Endodermal cell (in vitro differentiated cells): ENCODE results near the gene PRG3. TPM values are rescaled to one million over a fixed set of nuclear protein-coding genes. Genes with fewer than 3 reads are reported as not detected.

ENCODE experiments used
- DNase-seq: peaks from one replicate; pipeline ENCODE4 v3.0.0-alpha.2; 2017
- H3K27ac ChIP-seq: 2 replicates; pipeline ENCODE4 v1.5.1; 2013; ENCODE audit warnings: mild to moderate bottlenecking, low read depth, low read length, moderate library complexity
- H3K27me3 ChIP-seq: 2 replicates; pipeline ENCODE4 v1.6.1; 2013; ENCODE audit warnings: mild to moderate bottlenecking, low read length, moderate library complexity; ENCODE audit not compliant: insufficient read depth, control insufficient read depth, poor library complexity, severe bottlenecking
- H3K36me3 ChIP-seq: 2 replicates; pipeline ENCODE4 v1.7.0; 2013; ENCODE audit warnings: mild to moderate bottlenecking, low read length, moderate library complexity; ENCODE audit not compliant: control insufficient read depth, insufficient read depth
- H3K4me1 ChIP-seq: one replicate; pipeline ENCODE4 v1.7.0; 2013; ENCODE audit warnings: low read length; ENCODE audit not compliant: control insufficient read depth, insufficient read depth
- H3K4me3 ChIP-seq: 2 replicates; pipeline ENCODE4 v1.5.1; 2013; ENCODE audit warnings: mild to moderate bottlenecking, low read length, moderate library complexity
- H3K9ac ChIP-seq: 2 replicates; pipeline ENCODE4 v1.6.1; 2013; ENCODE audit warnings: mild to moderate bottlenecking, low read length, moderate library complexity; ENCODE audit not compliant: poor library complexity, severe bottlenecking; ENCODE audit errors: extremely low read depth
- H3K9me3 ChIP-seq: 2 replicates; pipeline ENCODE4 v1.6.1; 2013; ENCODE audit warnings: mild to moderate bottlenecking, low read length, moderate library complexity; ENCODE audit not compliant: control insufficient read depth
- H3K27ac Mint-ChIP-seq: 2 replicates; pipeline ENCODE4 v1.8.0; 2020; ENCODE audit warnings: mixed read lengths
- H3K27me3 Mint-ChIP-seq: 2 replicates; pipeline ENCODE4 v1.8.0; 2021; ENCODE audit warnings: mild to moderate bottlenecking, mixed read lengths; ENCODE audit not compliant: insufficient read depth
- H3K36me3 Mint-ChIP-seq: 2 replicates; pipeline ENCODE4 v1.8.0; 2020; ENCODE audit warnings: low read depth, mixed read lengths
- H3K4me1 Mint-ChIP-seq: 2 replicates; pipeline ENCODE4 v1.8.0; 2020; ENCODE audit warnings: mixed read lengths
- H3K4me3 Mint-ChIP-seq: 2 replicates; pipeline ENCODE4 v1.8.0; 2020; ENCODE audit warnings: mild to moderate bottlenecking, moderate library complexity, mixed read lengths
- H3K9me3 Mint-ChIP-seq: 2 replicates; pipeline ENCODE4 v1.8.0; 2020; ENCODE audit warnings: mild to moderate bottlenecking, mixed read lengths
- CTCF ChIP-seq: fragments of 200-600 bp; sonication (generic); conservative IDR thresholded peaks from 2 replicates; pipeline ENCODE4 v1.5.0; 2021; ENCODE audit warnings: antibody characterized with exemption, mild to moderate bottlenecking
- WGBS, 2 experiments: methylation state at CpG; one replicate each; pipeline versions ENCODE4 v1.1.5 to v1.1.7; 2013; ENCODE audit warnings: missing lambda C conversion rate in 2 of 2, mixed read lengths in 1 of 2; ENCODE audit not compliant: insufficient coverage in 1 of 2, insufficient read length in 1 of 2; 5-methylcytosine and 5-hydroxymethylcytosine counted together
- total RNA-seq, 2 donors: library from RNA; stranded (reverse); fragmentation: NEBNext Ultra II Directional in 1 of 2; extraction: Animal tissue kit (Norgen Biotek cat#: 25700) in 1 of 2; gene quantifications; 2 replicates in 1 of 2; 3 replicates in 1 of 2; pipeline ENCODE4 v1.2.1, GENCODE V29; 2021

The PRG3 gene
- total RNA-seq, 2 donors from 2014 or later: not detected

- Histone ChIP-seq H3K9ac (no peak overlapping the region), H3K36me3 (no peaks in the 10 kb centered on the region), H3K4me1 (peaks cover 13% of the 10 kb centered on the region), H3K27ac (no peak overlapping the region), H3K9me3 (no peaks in the 10 kb centered on the region), H3K4me3 (no peak overlapping the region), H3K27me3 (peaks cover 70% of the 10 kb centered on the region)
- Mint-ChIP-seq H3K27me3 (peaks cover 59% of the 10 kb centered on the region), H3K27ac (no peak overlapping the region), H3K4me3 (no peak overlapping the region), H3K9me3 (no peaks in the 10 kb centered on the region), H3K36me3 (no peaks in the 10 kb centered on the region), H3K4me1 (peaks cover 16% of the 10 kb centered on the region)
- DNase-seq: no peak
- 77 to 80% methylated on average over 7 to 19 of the region's 19 CpGs for WGBS, 2 experiments
- no peak for TF ChIP-seq CTCF
Measured at GRCh38 chr11:57368106-57368844, 12.7 kb downstream of the PRG3 start.

- Histone ChIP-seq H3K36me3 (no peaks in the 10 kb centered on the region), H3K27me3 (peaks cover 59% of the 10 kb centered on the region), H3K9ac (no peak overlapping the region), H3K4me1 (peaks cover 14% of the 10 kb centered on the region), H3K9me3 (no peaks in the 10 kb centered on the region), H3K4me3 (no peak overlapping the region), H3K27ac (no peak overlapping the region)
- whole genome bisulfite sequencing, 2 experiments: 64 to 76% methylated on average over 5 to 9 of the region's 9 CpGs
- peaks cover 50% of the 10 kb centered on the region for H3K27me3 Mint-ChIP-seq
- no peak overlapping the region for H3K4me3 Mint-ChIP-seq
- TF ChIP-seq CTCF: no peak
- H3K4me1 Mint-ChIP-seq: peaks cover 26% of the 10 kb centered on the region
- H3K36me3 Mint-ChIP-seq: no peaks in the 10 kb centered on the region
- peak; percentile 83 for DNase-seq
- H3K9me3 Mint-ChIP-seq: no peaks in the 10 kb centered on the region
- H3K27ac Mint-ChIP-seq: no peak overlapping the region
Measured at GRCh38 chr11:57364851-57365660, 15.9 kb downstream of the PRG3 start.

GRCh38 chr11:57363131-57364080 lies 17.5 kb downstream of the PRG3 start:
- WGBS, 2 experiments: 83 to 95% methylated on average over 4 to 7 of the region's 7 CpGs
- H3K4me1 Mint-ChIP-seq: peaks cover 39% of the 10 kb centered on the region
- Histone ChIP-seq H3K4me3 (no peak overlapping the region), H3K9me3 (no peaks in the 10 kb centered on the region), H3K27me3 (peaks cover 46% of the 10 kb centered on the region), H3K4me1 (peaks cover 17% of the 10 kb centered on the region), H3K36me3 (no peaks in the 10 kb centered on the region), H3K9ac (no peak overlapping the region), H3K27ac (no peak overlapping the region)
- H3K9me3 Mint-ChIP-seq: no peaks in the 10 kb centered on the region
- no peak for TF ChIP-seq CTCF
- DNase-seq: no peak
- no peak overlapping the region for H3K27ac Mint-ChIP-seq
- H3K36me3 Mint-ChIP-seq: no peaks in the 10 kb centered on the region
- peaks cover 44% of the 10 kb centered on the region for H3K27me3 Mint-ChIP-seq
- no peak overlapping the region for H3K4me3 Mint-ChIP-seq
